ENCODE data around the gene KPNA3. TPM values are rescaled to one million over a fixed set of nuclear protein-coding genes. Genes with fewer than 3 reads are reported as not detected.

Gene KPNA3
- total and polyA plus RNA-seq, 7 donors = 32.3 to 157 (median 127) TPM

DNA sequence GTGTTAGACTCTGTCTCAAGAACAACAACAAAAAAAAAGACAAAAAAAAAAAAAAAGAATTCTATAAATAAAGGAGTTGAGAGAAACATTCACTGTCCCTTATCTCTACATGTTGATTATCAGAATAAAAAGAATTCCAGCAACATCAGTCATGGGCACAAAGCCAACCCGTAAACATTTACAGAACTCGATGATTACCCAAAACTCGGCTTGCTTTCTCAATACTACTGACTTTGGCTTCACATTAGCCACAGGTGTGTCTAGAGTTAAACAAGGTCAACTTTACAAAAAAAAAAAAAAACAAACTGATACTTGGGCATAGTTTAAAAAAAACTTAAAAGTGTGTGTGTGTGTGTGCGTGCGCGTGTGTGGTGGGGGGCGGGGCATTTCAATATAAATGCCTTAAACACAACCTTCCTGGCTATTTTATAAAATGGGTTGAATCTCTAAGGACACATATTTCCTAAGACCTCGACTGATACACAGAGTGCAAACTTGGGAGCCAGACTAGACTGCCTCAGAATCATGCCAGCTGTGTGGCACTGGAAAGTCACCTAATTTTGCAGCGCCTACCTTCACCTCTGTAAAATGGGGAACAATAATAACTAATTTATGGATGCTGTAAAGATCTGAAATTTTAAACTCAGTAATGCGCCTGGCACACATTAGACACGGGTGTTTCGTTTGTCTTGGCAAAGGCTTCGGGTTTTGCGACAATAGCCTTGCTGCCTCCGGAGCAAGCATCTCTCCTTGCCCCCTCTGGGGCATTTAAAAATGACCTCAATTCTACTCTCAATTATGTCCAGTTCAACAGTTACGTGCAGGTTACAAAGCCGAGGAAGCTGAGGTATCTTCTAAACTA is 102.1 kb downstream of the KPNA3 start:
- Histone ChIP-seq H3K36me3 (ENCODE audit: insufficient read depth in 1 of 2, low read depth in 1 of 2) (peaks cover 4 to 30% of the 10 kb centered on the region in 2 donors), H3K27ac (peak overlapping the region; percentile 92), H3K27me3 (ENCODE audit: insufficient read depth in 3 of 3, low read length in 2 of 3) (no peaks in the 10 kb centered on the region), H3K4me3 (peak overlapping the region; percentile 92), H3K4me1 (peaks cover 10% of the 10 kb centered on the region), H3K9me3 (no peaks in the 10 kb centered on the region)
- intact Hi-C loops (cut with DNase I) = loop anchor here in 1 of 2 donors (2.0 to 5.0 kb wide), 2 partner anchors 38 to 102 kb away; partner anchors contain the start of gene KPNA3
- TF ChIP-seq, protein P1, sequence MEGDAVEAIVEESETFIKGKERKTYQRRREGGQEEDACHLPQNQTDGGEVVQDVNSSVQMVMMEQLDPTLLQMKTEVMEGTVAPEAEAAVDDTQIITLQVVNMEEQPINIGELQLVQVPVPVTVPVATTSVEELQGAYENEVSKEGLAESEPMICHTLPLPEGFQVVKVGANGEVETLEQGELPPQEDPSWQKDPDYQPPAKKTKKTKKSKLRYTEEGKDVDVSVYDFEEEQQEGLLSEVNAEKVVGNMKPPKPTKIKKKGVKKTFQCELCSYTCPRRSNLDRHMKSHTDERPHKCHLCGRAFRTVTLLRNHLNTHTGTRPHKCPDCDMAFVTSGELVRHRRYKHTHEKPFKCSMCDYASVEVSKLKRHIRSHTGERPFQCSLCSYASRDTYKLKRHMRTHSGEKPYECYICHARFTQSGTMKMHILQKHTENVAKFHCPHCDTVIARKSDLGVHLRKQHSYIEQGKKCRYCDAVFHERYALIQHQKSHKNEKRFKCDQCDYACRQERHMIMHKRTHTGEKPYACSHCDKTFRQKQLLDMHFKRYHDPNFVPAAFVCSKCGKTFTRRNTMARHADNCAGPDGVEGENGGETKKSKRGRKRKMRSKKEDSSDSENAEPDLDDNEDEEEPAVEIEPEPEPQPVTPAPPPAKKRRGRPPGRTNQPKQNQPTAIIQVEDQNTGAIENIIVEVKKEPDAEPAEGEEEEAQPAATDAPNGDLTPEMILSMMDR (IDR thresholded peaks at IDR 0.05) = no peak
- 12 to 15% (median 15%) methylated on average over 17 of the region's 17 CpGs for WGBS, 3 donors
- no peak for DNase-seq
- ATAC-seq = peak; percentile 5 to 35 (median 19)

DNA sequence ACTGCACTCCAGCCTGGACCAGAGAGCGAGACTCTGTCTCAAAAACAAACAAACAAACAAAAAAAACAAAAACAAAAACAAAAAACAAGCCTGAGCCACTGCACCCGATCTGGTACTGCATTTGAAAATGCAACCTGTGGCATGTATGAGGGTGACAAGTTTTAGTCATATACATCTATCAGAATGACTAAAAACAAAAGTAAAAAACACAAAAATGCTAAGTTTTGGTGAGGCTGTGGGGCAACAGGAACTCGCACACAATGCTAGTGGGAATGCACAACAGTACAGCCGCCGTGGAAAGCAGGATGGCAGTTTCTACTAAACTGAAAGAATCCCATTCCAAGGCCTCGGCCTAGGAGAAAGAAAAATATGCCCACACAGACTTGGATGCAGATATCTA is 109.0 kb downstream of the KPNA3 start:
- peaks cover 9% of the 10 kb centered on the region for H3K4me1 ChIP-seq
- 89 to 97% (median 92%) methylated on average over 6 of the region's 6 CpGs for WGBS, 3 donors
- H3K27me3 ChIP-seq (ENCODE audit: insufficient read depth in 3 of 3, low read length in 2 of 3) = no peaks in the 10 kb centered on the region
- intact Hi-C loops (cut with DNase I) = no loop called here
- DNase-seq = no peak
- peaks cover 4 to 28% of the 10 kb centered on the region in 2 donors for H3K36me3 ChIP-seq (ENCODE audit: insufficient read depth in 1 of 2, low read depth in 1 of 2)
- H3K27ac ChIP-seq = no peak overlapping the region
- no peaks in the 10 kb centered on the region for H3K9me3 ChIP-seq
- no peak for ATAC-seq
- TF ChIP-seq, protein P1 (IDR thresholded peaks at IDR 0.05) = no peak
- no peak overlapping the region for H3K4me3 ChIP-seq

DNA sequence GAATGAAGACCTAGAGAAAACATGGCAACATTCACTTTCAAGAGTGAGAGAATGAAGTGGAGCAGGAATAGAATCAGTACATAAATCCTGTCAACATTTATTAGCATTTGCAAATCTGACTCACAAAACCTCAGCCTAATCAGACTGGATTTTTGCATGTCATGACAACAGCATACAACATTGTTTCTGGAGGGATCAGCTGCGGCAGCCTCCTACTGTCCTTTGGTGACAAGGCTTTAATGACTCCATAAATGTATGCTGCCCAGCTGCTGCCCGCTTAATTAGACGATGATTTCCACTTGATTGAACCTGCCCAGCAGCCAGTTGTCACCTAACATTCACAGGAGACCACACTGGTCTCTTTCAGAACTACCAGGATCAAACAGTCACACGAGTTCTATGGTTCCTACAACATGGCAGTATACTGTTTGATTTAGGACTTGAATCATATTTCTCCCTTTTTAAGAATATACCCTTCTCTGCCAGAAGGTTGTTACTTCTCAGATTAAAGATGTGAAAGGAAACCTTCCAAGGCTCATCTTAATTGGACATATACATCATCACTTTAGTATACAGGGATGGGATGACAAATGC is 110.5 kb downstream of the KPNA3 start:
- intact Hi-C loops (cut with DNase I) = no loop called here
- no peaks in the 10 kb centered on the region for H3K27me3 ChIP-seq (ENCODE audit: insufficient read depth in 3 of 3, low read length in 2 of 3)
- peaks cover 0 to 18% of the 10 kb centered on the region in 2 donors for H3K36me3 ChIP-seq (ENCODE audit: insufficient read depth in 1 of 2, low read depth in 1 of 2)
- H3K4me3 ChIP-seq = no peak overlapping the region
- peak overlapping the region; percentile 1 for H3K27ac ChIP-seq
- ATAC-seq (peak in 2 of 4 donors; percentile 26 to 27), DNase-seq (no peak)
- H3K4me1 ChIP-seq = peaks cover 9% of the 10 kb centered on the region
- H3K9me3 ChIP-seq = no peaks in the 10 kb centered on the region
- TF ChIP-seq, protein P1 (IDR thresholded peaks at IDR 0.05) = no peak
- 51 to 63% (median 57%) methylated on average over 4 of the region's 4 CpGs for WGBS, 3 donors

DNA sequence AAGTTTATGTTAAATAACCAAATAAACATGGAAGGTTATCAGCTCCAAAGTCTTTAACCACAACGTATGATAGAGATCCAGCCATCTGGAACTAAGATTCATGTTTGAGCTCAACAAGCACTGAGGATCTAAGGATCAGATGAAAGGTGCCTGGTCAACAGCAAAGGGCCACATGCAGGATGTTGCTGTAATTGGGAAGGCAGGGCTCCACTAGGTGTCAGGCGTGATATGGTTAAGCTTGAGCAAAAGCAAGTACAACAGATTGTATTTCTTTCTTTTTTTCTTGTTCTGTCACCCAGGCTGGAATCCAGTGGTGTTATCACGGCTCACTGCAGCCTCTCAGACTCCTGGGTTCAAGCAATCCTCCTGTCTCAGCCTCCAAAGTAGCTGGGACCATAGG is 113.2 kb downstream of the KPNA3 start:
- ATAC-seq (peak in 2 of 4 donors; percentile 32 to 41), DNase-seq (no peak)
- Histone ChIP-seq H3K27ac (no peak overlapping the region), H3K36me3 (ENCODE audit: insufficient read depth in 1 of 2, low read depth in 1 of 2) (peaks cover 0 to 7% of the 10 kb centered on the region in 2 donors), H3K9me3 (no peaks in the 10 kb centered on the region), H3K4me3 (no peak overlapping the region), H3K4me1 (peaks cover 8% of the 10 kb centered on the region), H3K27me3 (ENCODE audit: insufficient read depth in 3 of 3, low read length in 2 of 3) (no peaks in the 10 kb centered on the region)
- TF ChIP-seq, protein P1 (IDR thresholded peaks at IDR 0.05) = peak; percentile 5
- intact Hi-C loops (cut with DNase I) = no loop called here
- WGBS, 3 donors = 86 to 94% (median 86%) methylated on average over 3 of the region's 3 CpGs
